ENCODE results near the gene PIWIL1.

- TF ChIP-seq CTCF (IDR thresholded peaks at IDR 0.05) (no peak), POLR2A (IDR thresholded peaks at IDR 0.05) (no peak)
Measured at GRCh38 chr12:130345292-130345691, 7.6 kb downstream of the PIWIL1 start.
